ENCODE measurements around the gene FAM174B.

GRCh38 chr15:92574161-92574560 lies 81.4 kb downstream of the FAM174B start:
- TF ChIP-seq CTCF (IDR thresholded peaks at IDR 0.05) (no peak), POLR2A (IDR thresholded peaks at IDR 0.05) (no peak)

Measured in heart left ventricle (tissue), 13 donors.